Type B pancreatic cell (in vitro differentiated cells): ENCODE data around the gene VAMP3. TPM values are rescaled to one million over a fixed set of nuclear protein-coding genes. Genes with fewer than 3 reads are reported as not detected.
A peak's percentile ranks its signal among the peaks of the same experiment; 100 is the strongest.

Experiments used
- DNase-seq: peaks from one replicate; pipeline ENCODE4 v3.0.0; 2021; ENCODE audit warnings: mixed read lengths; ENCODE audit not compliant: unreplicated experiment; ENCODE audit errors: extremely low spot score
- H3K27ac Mint-ChIP-seq: 2 replicates; pipeline ENCODE4 v1.8.0; 2021; ENCODE audit warnings: mild to moderate bottlenecking, mixed read lengths
- H3K27me3 Mint-ChIP-seq: 2 replicates; pipeline ENCODE4 v1.8.0; 2021; ENCODE audit warnings: mixed read lengths
- H3K36me3 Mint-ChIP-seq: 2 replicates; pipeline ENCODE4 v1.8.0; 2021; ENCODE audit warnings: mixed read lengths
- H3K4me1 Mint-ChIP-seq: one replicate; pipeline ENCODE4 v1.8.0; 2021; ENCODE audit warnings: mixed read lengths; ENCODE audit not compliant: unreplicated experiment
- H3K4me3 Mint-ChIP-seq: 2 replicates; pipeline ENCODE4 v1.8.0; 2021; ENCODE audit warnings: mild to moderate bottlenecking, mixed read lengths
- H3K9me3 Mint-ChIP-seq: 2 replicates; pipeline ENCODE4 v1.8.0; 2021; ENCODE audit warnings: mixed read lengths
- CTCF ChIP-seq: fragments of 200-600 bp; sonication (generic); conservative IDR thresholded peaks from 2 replicates; pipeline ENCODE4 v1.5.0; 2021; ENCODE audit warnings: antibody characterized with exemption, mild to moderate bottlenecking
- total RNA-seq: library from RNA; stranded (reverse); gene quantifications from 2 replicates; pipeline ENCODE4 v1.2.1, GENCODE V29; 2021; ENCODE audit warnings: low replicate concordance

The VAMP3 gene
- total RNA-seq, 1 donor from 2014 or later: 82.4 TPM

- peak overlapping the region; percentile 65 for H3K27ac Mint-ChIP-seq
- H3K9me3 Mint-ChIP-seq: peaks cover 4% of the 10 kb centered on the region
- TF ChIP-seq CTCF: no peak
Observed at GRCh38 chr1:7745783-7746182, 25.3 kb upstream of the VAMP3 start.

GRCh38 chr1:7747605-7748004 lies 23.5 kb upstream of the VAMP3 start:
- no peak for TF ChIP-seq CTCF
- H3K36me3 Mint-ChIP-seq: peaks cover 4% of the 10 kb centered on the region
- H3K27me3 Mint-ChIP-seq: no peaks in the 10 kb centered on the region
- H3K9me3 Mint-ChIP-seq: peaks cover 4% of the 10 kb centered on the region
- DNase-seq: no peak
- H3K4me1 Mint-ChIP-seq: peaks cover 14% of the 10 kb centered on the region
- H3K4me3 Mint-ChIP-seq: no peak overlapping the region
- H3K27ac Mint-ChIP-seq: no peak overlapping the region

More at GRCh38 chr1:7745783-7746182, 25.3 kb upstream of the VAMP3 start:
- no peak for DNase-seq
- H3K36me3 Mint-ChIP-seq: peaks cover 4% of the 10 kb centered on the region
- H3K27me3 Mint-ChIP-seq: no peaks in the 10 kb centered on the region
- H3K4me1 Mint-ChIP-seq: peaks cover 8% of the 10 kb centered on the region
- H3K4me3 Mint-ChIP-seq: peak overlapping the region; percentile 51

- H3K27ac Mint-ChIP-seq: no peak overlapping the region
- peaks cover 4% of the 10 kb centered on the region for H3K9me3 Mint-ChIP-seq
- TF ChIP-seq CTCF: no peak
- H3K36me3 Mint-ChIP-seq: peaks cover 4% of the 10 kb centered on the region
- peaks cover 26% of the 10 kb centered on the region for H3K4me1 Mint-ChIP-seq
- no peak overlapping the region for H3K4me3 Mint-ChIP-seq
- DNase-seq: no peak
- H3K27me3 Mint-ChIP-seq: no peaks in the 10 kb centered on the region
Observed at GRCh38 chr1:7749126-7749525, 22.0 kb upstream of the VAMP3 start.

GRCh38 chr1:7751174-7751573 lies 19.9 kb upstream of the VAMP3 start:
- TF ChIP-seq CTCF: no peak
- Mint-ChIP-seq H3K27me3 (no peaks in the 10 kb centered on the region), H3K4me1 (peaks cover 28% of the 10 kb centered on the region)

GRCh38 chr1:7752512-7753417 lies 18.3 kb upstream of the VAMP3 start:
- Mint-ChIP-seq H3K9me3 (no peaks in the 10 kb centered on the region), H3K4me3 (peak overlapping the region; percentile 85), H3K36me3 (no peaks in the 10 kb centered on the region), H3K27ac (peak overlapping the region; percentile 74), H3K27me3 (no peaks in the 10 kb centered on the region), H3K4me1 (peaks cover 28% of the 10 kb centered on the region)
- no peak for DNase-seq
- peak; percentile 92 for TF ChIP-seq CTCF

More at GRCh38 chr1:7751174-7751573, 19.9 kb upstream of the VAMP3 start:
- H3K36me3 Mint-ChIP-seq: no peaks in the 10 kb centered on the region
- DNase-seq: no peak
- H3K4me3 Mint-ChIP-seq: no peak overlapping the region
- H3K9me3 Mint-ChIP-seq: no peaks in the 10 kb centered on the region
- H3K27ac Mint-ChIP-seq: no peak overlapping the region
